ENCODE measurements around the gene VTCN1.

DNA sequence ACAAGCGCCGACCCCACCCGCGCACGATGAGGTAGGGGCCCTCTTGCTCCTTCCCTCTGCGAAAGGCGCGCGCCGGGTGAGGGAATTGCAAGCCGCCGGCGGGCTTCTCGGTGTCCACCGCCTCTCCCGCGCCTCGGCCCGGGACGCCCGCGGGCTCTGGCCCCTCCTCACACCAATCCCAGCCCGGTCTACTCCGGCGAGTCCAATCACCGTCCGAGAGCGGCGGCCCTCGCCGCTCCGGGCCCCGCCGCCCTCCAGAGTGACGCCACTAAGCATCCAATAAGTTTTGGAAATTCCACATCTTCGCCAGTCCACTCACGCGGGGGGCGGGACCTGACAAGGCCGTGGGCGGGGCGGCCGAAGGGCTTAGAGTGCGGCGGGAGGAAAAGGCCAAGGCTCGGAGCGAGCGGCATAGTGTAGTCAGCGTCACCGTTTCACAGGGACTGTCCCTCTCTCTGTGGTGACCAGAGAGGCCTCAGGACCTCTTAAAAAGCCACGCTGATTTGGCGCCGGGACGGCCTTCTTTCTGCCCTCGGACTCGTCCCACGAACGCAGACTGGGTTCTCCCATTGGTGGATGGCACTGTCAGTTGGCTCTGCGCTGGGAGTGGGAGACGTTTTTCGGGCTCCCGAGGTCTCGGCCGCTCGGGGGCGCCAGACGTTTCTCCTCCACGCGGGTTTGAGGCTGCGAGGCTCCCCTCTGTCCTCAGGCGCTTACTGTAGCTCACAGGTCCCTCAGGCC, 89.0 kb downstream of the VTCN1 start, which contains the start of gene TRIM45:
- TF ChIP-seq, protein P1, sequence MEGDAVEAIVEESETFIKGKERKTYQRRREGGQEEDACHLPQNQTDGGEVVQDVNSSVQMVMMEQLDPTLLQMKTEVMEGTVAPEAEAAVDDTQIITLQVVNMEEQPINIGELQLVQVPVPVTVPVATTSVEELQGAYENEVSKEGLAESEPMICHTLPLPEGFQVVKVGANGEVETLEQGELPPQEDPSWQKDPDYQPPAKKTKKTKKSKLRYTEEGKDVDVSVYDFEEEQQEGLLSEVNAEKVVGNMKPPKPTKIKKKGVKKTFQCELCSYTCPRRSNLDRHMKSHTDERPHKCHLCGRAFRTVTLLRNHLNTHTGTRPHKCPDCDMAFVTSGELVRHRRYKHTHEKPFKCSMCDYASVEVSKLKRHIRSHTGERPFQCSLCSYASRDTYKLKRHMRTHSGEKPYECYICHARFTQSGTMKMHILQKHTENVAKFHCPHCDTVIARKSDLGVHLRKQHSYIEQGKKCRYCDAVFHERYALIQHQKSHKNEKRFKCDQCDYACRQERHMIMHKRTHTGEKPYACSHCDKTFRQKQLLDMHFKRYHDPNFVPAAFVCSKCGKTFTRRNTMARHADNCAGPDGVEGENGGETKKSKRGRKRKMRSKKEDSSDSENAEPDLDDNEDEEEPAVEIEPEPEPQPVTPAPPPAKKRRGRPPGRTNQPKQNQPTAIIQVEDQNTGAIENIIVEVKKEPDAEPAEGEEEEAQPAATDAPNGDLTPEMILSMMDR (IDR thresholded peaks at IDR 0.05; ENCODE audit: low read length): peak; percentile 50
- TF ChIP-seq EZH2 (optimal IDR thresholded peaks at IDR 0.05; ENCODE audit: low read depth, low read length) (no peak), EZH2phosphoT487 (IDR thresholded peaks at IDR 0.05; ENCODE audit: low read length) (no peak)
